ENCODE results near the gene SLC23A1.
"Not testable (repeated sequence)": the region's sequence is repeated elsewhere in the genome, so short reads cannot be mapped to it uniquely, and the experiment has no call there.

The SLC23A1 gene

GRCh38 chr5:139355900-139356299 is 27.2 kb downstream of the SLC23A1 start:
- H3K27ac ChIP-seq (ENCODE audit: low read length); H3K9me3 ChIP-seq (ENCODE audit: control insufficient read depth in 1 of 2, low read length in 2 of 2); H3K4me1 ChIP-seq (ENCODE audit: control insufficient read depth in 1 of 2, insufficient read depth in 2 of 2, low read length in 2 of 2); H3K36me3 ChIP-seq (ENCODE audit: control insufficient read depth in 1 of 2, insufficient read depth in 2 of 2, low read length in 2 of 2); H3K27me3 ChIP-seq (ENCODE audit: low read depth, low read length); H3K4me3 ChIP-seq (ENCODE audit: low read depth in 1 of 2, low read length in 2 of 2): not testable (repeated sequence)

- H3K9me3 ChIP-seq (ENCODE audit: control insufficient read depth in 1 of 2, low read length in 2 of 2): no peaks in the 10 kb centered on the region
- peaks cover 0 to 5% of the 10 kb centered on the region in 2 donors for H3K4me1 ChIP-seq (ENCODE audit: control insufficient read depth in 1 of 2, insufficient read depth in 2 of 2, low read length in 2 of 2)
Observed at GRCh38 chr5:139354186-139354585, 28.9 kb downstream of the SLC23A1 start.

GRCh38 chr5:139347863-139348262 is 35.2 kb downstream of the SLC23A1 start:
- peaks cover 6 to 25% of the 10 kb centered on the region in 2 donors for H3K4me1 ChIP-seq (ENCODE audit: control insufficient read depth in 1 of 2, insufficient read depth in 2 of 2, low read length in 2 of 2)
- H3K36me3 ChIP-seq (ENCODE audit: control insufficient read depth in 1 of 2, insufficient read depth in 2 of 2, low read length in 2 of 2); H3K9me3 ChIP-seq (ENCODE audit: control insufficient read depth in 1 of 2, low read length in 2 of 2); H3K27ac ChIP-seq (ENCODE audit: low read length); H3K27me3 ChIP-seq (ENCODE audit: low read depth, low read length); H3K4me3 ChIP-seq (ENCODE audit: low read depth in 1 of 2, low read length in 2 of 2): not testable (repeated sequence)

More at GRCh38 chr5:139354186-139354585, 28.9 kb downstream of the SLC23A1 start:
- Histone ChIP-seq H3K36me3 (ENCODE audit: control insufficient read depth in 1 of 2, insufficient read depth in 2 of 2, low read length in 2 of 2) (peaks cover 0 to 6% of the 10 kb centered on the region in 2 donors), H3K27ac (ENCODE audit: low read length) (no peak overlapping the region), H3K27me3 (ENCODE audit: low read depth, low read length) (no peaks in the 10 kb centered on the region), H3K4me3 (ENCODE audit: low read depth in 1 of 2, low read length in 2 of 2) (no peak overlapping the region)

- H3K4me3 ChIP-seq (ENCODE audit: low read depth in 1 of 2, low read length in 2 of 2); H3K9me3 ChIP-seq (ENCODE audit: control insufficient read depth in 1 of 2, low read length in 2 of 2); H3K27me3 ChIP-seq (ENCODE audit: low read depth, low read length); H3K27ac ChIP-seq (ENCODE audit: low read length): not testable (repeated sequence)
- peaks cover 0 to 10% of the 10 kb centered on the region in 2 donors for H3K36me3 ChIP-seq (ENCODE audit: control insufficient read depth in 1 of 2, insufficient read depth in 2 of 2, low read length in 2 of 2)
- peaks cover 8 to 36% of the 10 kb centered on the region in 2 donors for H3K4me1 ChIP-seq (ENCODE audit: control insufficient read depth in 1 of 2, insufficient read depth in 2 of 2, low read length in 2 of 2)
Observed at GRCh38 chr5:139345442-139345841, 37.7 kb downstream of the SLC23A1 start.

- no peaks in the 10 kb centered on the region for H3K27me3 ChIP-seq (ENCODE audit: low read depth, low read length)
- H3K4me1 ChIP-seq (ENCODE audit: control insufficient read depth in 1 of 2, insufficient read depth in 2 of 2, low read length in 2 of 2): peaks cover 8 to 36% of the 10 kb centered on the region in 2 donors
- no peaks in the 10 kb centered on the region for H3K9me3 ChIP-seq (ENCODE audit: control insufficient read depth in 1 of 2, low read length in 2 of 2)
- H3K4me3 ChIP-seq (ENCODE audit: low read depth in 1 of 2, low read length in 2 of 2): no peak overlapping the region
- peaks cover 0 to 10% of the 10 kb centered on the region in 2 donors for H3K36me3 ChIP-seq (ENCODE audit: control insufficient read depth in 1 of 2, insufficient read depth in 2 of 2, low read length in 2 of 2)
- no peak overlapping the region for H3K27ac ChIP-seq (ENCODE audit: low read length)
Observed at GRCh38 chr5:139344177-139344576, 38.9 kb downstream of the SLC23A1 start.

- Histone ChIP-seq H3K27me3 (ENCODE audit: low read depth, low read length) (no peaks in the 10 kb centered on the region), H3K36me3 (ENCODE audit: control insufficient read depth in 1 of 2, insufficient read depth in 2 of 2, low read length in 2 of 2) (peaks cover 0 to 10% of the 10 kb centered on the region in 2 donors), H3K27ac (ENCODE audit: low read length) (no peak overlapping the region), H3K4me1 (ENCODE audit: control insufficient read depth in 1 of 2, insufficient read depth in 2 of 2, low read length in 2 of 2) (peaks cover 8 to 36% of the 10 kb centered on the region in 2 donors), H3K4me3 (ENCODE audit: low read depth in 1 of 2, low read length in 2 of 2) (peak overlapping the region; percentile 91), H3K9me3 (ENCODE audit: control insufficient read depth in 1 of 2, low read length in 2 of 2) (no peaks in the 10 kb centered on the region)
Observed at GRCh38 chr5:139343476-139343875, 39.6 kb downstream of the SLC23A1 start.

GRCh38 chr5:139342423-139342723 is 40.7 kb downstream of the SLC23A1 start:
- peaks cover 0 to 10% of the 10 kb centered on the region in 2 donors for H3K36me3 ChIP-seq (ENCODE audit: control insufficient read depth in 1 of 2, insufficient read depth in 2 of 2, low read length in 2 of 2)
- peak overlapping the region; percentile 97 for H3K27ac ChIP-seq (ENCODE audit: low read length)
- H3K27me3 ChIP-seq (ENCODE audit: low read depth, low read length): no peaks in the 10 kb centered on the region
- peaks cover 8 to 36% of the 10 kb centered on the region in 2 donors for H3K4me1 ChIP-seq (ENCODE audit: control insufficient read depth in 1 of 2, insufficient read depth in 2 of 2, low read length in 2 of 2)
- H3K9me3 ChIP-seq (ENCODE audit: control insufficient read depth in 1 of 2, low read length in 2 of 2): no peaks in the 10 kb centered on the region
- peak overlapping the region; percentile 91 for H3K4me3 ChIP-seq (ENCODE audit: low read depth in 1 of 2, low read length in 2 of 2)

- Histone ChIP-seq H3K27me3 (ENCODE audit: low read depth, low read length) (no peaks in the 10 kb centered on the region), H3K27ac (ENCODE audit: low read length) (peak within 1 kb of the TSS; percentile 97), H3K4me1 (ENCODE audit: control insufficient read depth in 1 of 2, insufficient read depth in 2 of 2, low read length in 2 of 2) (peaks cover 8 to 32% of the 10 kb centered on the region in 2 donors), H3K9me3 (ENCODE audit: control insufficient read depth in 1 of 2, low read length in 2 of 2) (no peaks in the 10 kb centered on the region), H3K36me3 (ENCODE audit: control insufficient read depth in 1 of 2, insufficient read depth in 2 of 2, low read length in 2 of 2) (peaks cover 0 to 10% of the 10 kb centered on the region in 2 donors), H3K4me3 (ENCODE audit: low read depth in 1 of 2, low read length in 2 of 2) (peak within 1 kb of the TSS; percentile 91)
Observed at GRCh38 chr5:139341689-139342422, 41.2 kb downstream of the SLC23A1 start, which contains the start of gene PAIP2. Gene PAIP2, plus strand, starts transcription at chr5:139341854. Its CDS starts 21,931 bp downstream, at chr5:139363785.

- Histone ChIP-seq H3K27me3 (ENCODE audit: low read depth, low read length) (no peaks in the 10 kb centered on the region), H3K9me3 (ENCODE audit: control insufficient read depth in 1 of 2, low read length in 2 of 2) (no peaks in the 10 kb centered on the region), H3K4me3 (ENCODE audit: low read depth in 1 of 2, low read length in 2 of 2) (peak overlapping the region; percentile 91), H3K4me1 (ENCODE audit: control insufficient read depth in 1 of 2, insufficient read depth in 2 of 2, low read length in 2 of 2) (peaks cover 8 to 28% of the 10 kb centered on the region in 2 donors), H3K27ac (ENCODE audit: low read length) (no peak overlapping the region), H3K36me3 (ENCODE audit: control insufficient read depth in 1 of 2, insufficient read depth in 2 of 2, low read length in 2 of 2) (peaks cover 0 to 10% of the 10 kb centered on the region in 2 donors)
Observed at GRCh38 chr5:139341187-139341688, 41.9 kb downstream of the SLC23A1 start.

- Histone ChIP-seq H3K36me3 (ENCODE audit: control insufficient read depth in 1 of 2, insufficient read depth in 2 of 2, low read length in 2 of 2) (peaks cover 0 to 10% of the 10 kb centered on the region in 2 donors), H3K4me1 (ENCODE audit: control insufficient read depth in 1 of 2, insufficient read depth in 2 of 2, low read length in 2 of 2) (peaks cover 8 to 28% of the 10 kb centered on the region in 2 donors), H3K27me3 (ENCODE audit: low read depth, low read length) (no peaks in the 10 kb centered on the region), H3K4me3 (ENCODE audit: low read depth in 1 of 2, low read length in 2 of 2) (no peak overlapping the region), H3K9me3 (ENCODE audit: control insufficient read depth in 1 of 2, low read length in 2 of 2) (no peaks in the 10 kb centered on the region), H3K27ac (ENCODE audit: low read length) (no peak overlapping the region)
Observed at GRCh38 chr5:139340051-139340450, 43.0 kb downstream of the SLC23A1 start.

- Histone ChIP-seq H3K9me3 (ENCODE audit: control insufficient read depth in 1 of 2, low read length in 2 of 2) (no peaks in the 10 kb centered on the region), H3K27ac (ENCODE audit: low read length) (no peak overlapping the region), H3K27me3 (ENCODE audit: low read depth, low read length) (no peaks in the 10 kb centered on the region), H3K36me3 (ENCODE audit: control insufficient read depth in 1 of 2, insufficient read depth in 2 of 2, low read length in 2 of 2) (peaks cover 14 to 18% of the 10 kb centered on the region in 2 donors), H3K4me3 (ENCODE audit: low read depth in 1 of 2, low read length in 2 of 2) (no peak overlapping the region), H3K4me1 (ENCODE audit: control insufficient read depth in 1 of 2, insufficient read depth in 2 of 2, low read length in 2 of 2) (peaks cover 0 to 3% of the 10 kb centered on the region in 2 donors)
Observed at GRCh38 chr5:139335811-139336210, 47.3 kb downstream of the SLC23A1 start.
